Measurements from ENCODE around the gene FAM236A. TPM values are rescaled to one million over a fixed set of nuclear protein-coding genes. Genes with fewer than 3 reads are reported as not detected.
"Not testable (repeated sequence)": the region's sequence is repeated elsewhere in the genome, so short reads cannot be mapped to it uniquely, and the experiment has no call there.

Gene FAM236A
- total and polyA plus RNA-seq, 2 experiments from 2014 or later, result not detected

GRCh38 chrX:72980894-72981469 lies 43.0 kb downstream of the FAM236A start:
- not testable (repeated sequence) for DNase-seq (ENCODE audit: low spot score); H3K9me3 Mint-ChIP-seq; H3K36me3 Mint-ChIP-seq (ENCODE audit: low read depth)

More at GRCh38 chrX:72980894-72981469, 43.0 kb downstream of the FAM236A start:
- not testable (repeated sequence) for H3K4me2 ChIP-seq; ATAC-seq; H3K36me3 ChIP-seq (ENCODE audit: insufficient read depth); H4K20me1 ChIP-seq (replicated peaks; ENCODE audit: insufficient read depth); H2AFZ ChIP-seq; H3K4me3 ChIP-seq; H3F3A ChIP-seq (replicated peaks; ENCODE audit: low read depth); H3K4me3 Mint-ChIP-seq; H3K4me1 ChIP-seq (ENCODE audit: insufficient read depth); H3K27ac Mint-ChIP-seq; H3K27me3 Mint-ChIP-seq (ENCODE audit: insufficient read depth, low read depth, poor library complexity); H3K79me2 ChIP-seq (replicated peaks; ENCODE audit: insufficient read depth); H3K27me3 ChIP-seq (ENCODE audit: insufficient read depth); H3K4me1 Mint-ChIP-seq; H3K27ac ChIP-seq (ENCODE audit: low read depth); H3K9me2 ChIP-seq (ENCODE audit: insufficient read depth)

Other genes with a start within 250 kb of the FAM236A start
- 6.8 and 7.5 TPM in 2 replicates for gene PHKA1, start 223.9 kb upstream of the FAM236A start, total RNA-seq (2014; rRNA removed; shearing (Covaris generic))
- gene PHKA1, start 223.9 kb upstream of the FAM236A start, polyA plus RNA-seq (2016; fragmentation: Nextera tagmentation; extraction: Ambion mirVana), result 2.1 and 2.6 TPM in 2 replicates
- not detected in 2 replicates for gene DMRTC1B, start 161.3 kb upstream of the FAM236A start, total RNA-seq (2014; rRNA removed; shearing (Covaris generic))
- gene DMRTC1B, start 161.3 kb upstream of the FAM236A start, polyA plus RNA-seq (2016; fragmentation: Nextera tagmentation; extraction: Ambion mirVana), result not detected in 2 replicates
- gene FAM236B, start 155.5 kb upstream of the FAM236A start, total RNA-seq (2014; rRNA removed; shearing (Covaris generic)), result not detected in 2 replicates
- not detected in 2 replicates for gene FAM236B, start 155.5 kb upstream of the FAM236A start, polyA plus RNA-seq (2016; fragmentation: Nextera tagmentation; extraction: Ambion mirVana)
- not detected in 2 replicates for gene FAM236D, start 130.0 kb upstream of the FAM236A start, total RNA-seq (2014; rRNA removed; shearing (Covaris generic))
- not detected in 2 replicates for gene FAM236D, start 130.0 kb upstream of the FAM236A start, polyA plus RNA-seq (2016; fragmentation: Nextera tagmentation; extraction: Ambion mirVana)
- not detected in 2 replicates for gene FAM236C, start 25.6 kb upstream of the FAM236A start, total RNA-seq (2014; rRNA removed; shearing (Covaris generic))
- not detected in 2 replicates for gene FAM236C, start 25.6 kb upstream of the FAM236A start, polyA plus RNA-seq (2016; fragmentation: Nextera tagmentation; extraction: Ambion mirVana)
- gene DMRTC1, start 5.6 kb downstream of the FAM236A start, total RNA-seq (2014; rRNA removed; shearing (Covaris generic)), result not detected in 2 replicates
- gene DMRTC1, start 5.6 kb downstream of the FAM236A start, polyA plus RNA-seq (2016; fragmentation: Nextera tagmentation; extraction: Ambion mirVana), result not detected in 2 replicates
- 0.19 TPM in 1 of 2 replicates, not detected in the other for gene PABPC1L2B, start 64.7 kb downstream of the FAM236A start, total RNA-seq (2014; rRNA removed; shearing (Covaris generic))
- gene PABPC1L2B, start 64.7 kb downstream of the FAM236A start, polyA plus RNA-seq (2016; fragmentation: Nextera tagmentation; extraction: Ambion mirVana), result 0.27 and 0.87 TPM in 2 replicates
- 1.0 and 1.4 TPM in 2 replicates for gene PABPC1L2A, start 141.3 kb downstream of the FAM236A start, total RNA-seq (2014; rRNA removed; shearing (Covaris generic))
- 0.24 and 0.26 TPM in 2 replicates for gene PABPC1L2A, start 141.3 kb downstream of the FAM236A start, polyA plus RNA-seq (2016; fragmentation: Nextera tagmentation; extraction: Ambion mirVana)